Measurements from ENCODE around the gene ZIC2. TPM values are rescaled to one million over a fixed set of nuclear protein-coding genes. Genes with fewer than 3 reads are reported as not detected.
"Not testable (repeated sequence)": the region's sequence is repeated elsewhere in the genome, so short reads cannot be mapped to it uniquely, and the experiment has no call there.

ZIC2 gene
- total and polyA plus RNA-seq, 5 donors from 2014 or later, result not detected

- not testable (repeated sequence) for H3K4me1 Mint-ChIP-seq; H3K27me3 ChIP-seq (ENCODE audit: control insufficient read depth, insufficient read depth, low read length); H3K36me3 ChIP-seq (ENCODE audit: control insufficient read depth, insufficient read depth, low read length); H3K9me3 Mint-ChIP-seq; ATAC-seq (ENCODE audit: low read depth in 2 of 2); DNase-seq; H3K4me3 ChIP-seq (ENCODE audit: low read depth, low read length); H3K4me1 ChIP-seq (ENCODE audit: control insufficient read depth, insufficient read depth, low read length, poor library complexity, severe bottlenecking); H3K27ac Mint-ChIP-seq; H3K9me3 ChIP-seq (ENCODE audit: control insufficient read depth in 2 of 2, low read length in 2 of 2); H3K4me3 Mint-ChIP-seq; H3K27ac ChIP-seq (ENCODE audit: insufficient read depth, low read length, poor library complexity, severe bottlenecking); H3K36me3 Mint-ChIP-seq
- peaks cover 24% of the 10 kb centered on the region for H3K27me3 Mint-ChIP-seq
Observed at GRCh38 chr13:100032642-100033041, 51.1 kb downstream of the ZIC2 start.

- peaks cover 20% of the 10 kb centered on the region for H3K27me3 Mint-ChIP-seq
- no peaks in the 10 kb centered on the region for H3K9me3 ChIP-seq (ENCODE audit: control insufficient read depth in 2 of 2, low read length in 2 of 2)
- no peaks in the 10 kb centered on the region for H3K27me3 ChIP-seq (ENCODE audit: control insufficient read depth, insufficient read depth, low read length)
- no peaks in the 10 kb centered on the region for H3K36me3 Mint-ChIP-seq
- H3K4me3 Mint-ChIP-seq, result no peak overlapping the region
- no peaks in the 10 kb centered on the region for H3K4me1 ChIP-seq (ENCODE audit: control insufficient read depth, insufficient read depth, low read length, poor library complexity, severe bottlenecking)
- H3K4me1 Mint-ChIP-seq, result peaks cover 0 to 5% (median 0%) of the 10 kb centered on the region in 4 donors
- H3K27ac ChIP-seq (ENCODE audit: insufficient read depth, low read length, poor library complexity, severe bottlenecking), result no peak overlapping the region
- no peaks in the 10 kb centered on the region for H3K36me3 ChIP-seq (ENCODE audit: control insufficient read depth, insufficient read depth, low read length)
- no peak overlapping the region for H3K27ac Mint-ChIP-seq
- no peak for ATAC-seq (ENCODE audit: low read depth in 2 of 2)
- no peak overlapping the region for H3K4me3 ChIP-seq (ENCODE audit: low read depth, low read length)
- H3K9me3 Mint-ChIP-seq, result no peaks in the 10 kb centered on the region
- no peak for DNase-seq
Observed at GRCh38 chr13:100035936-100036335, 54.4 kb downstream of the ZIC2 start.

Other genes with a start within 250 kb of the ZIC2 start
- not detected for gene ZIC5, start 10.0 kb upstream of the ZIC2 start, total RNA-seq
- not detected for gene ZIC5, start 10.0 kb upstream of the ZIC2 start, polyA plus RNA-seq
- 14.8 TPM for gene PCCA, start 107.3 kb downstream of the ZIC2 start, total RNA-seq
- 10 to 100 TPM in 3 of 4 donors, 1 to 10 TPM in 1; 8.0 to 10.4 (median 10.3) TPM for gene PCCA, start 107.3 kb downstream of the ZIC2 start, polyA plus RNA-seq

Measured in CD4-positive, CD25-positive, alpha-beta regulatory T cell (primary cell).